Upper lobe of left lung (tissue), 4 donors: Measurements from ENCODE around the gene RCE1.

Experiments used
- EP300 ChIP-seq, 4 donors: sonication (generic); formaldehyde crosslinking; IDR thresholded peaks; one replicate each; pipeline ENCODE4 v1.5.1; 2017; ENCODE audit warnings: antibody characterized with exemption in 4 of 4, control low read depth in 2 of 4
- POLR2A ChIP-seq, 4 donors: fragments of 450-650 bp; IDR thresholded peaks; one replicate each; pipeline ENCODE4 v1.5.1; 2016 to 2017; ENCODE audit warnings: antibody characterized with exemption in 4 of 4, mild to moderate bottlenecking in 2 of 4
- POLR2AphosphoS5 ChIP-seq, 2 donors: sonication (generic); formaldehyde crosslinking; IDR thresholded peaks; one replicate each; pipeline ENCODE4 v1.5.1; 2017; ENCODE audit warnings: antibody characterized with exemption in 2 of 2
- TF ChIP-seq, protein P1 (sequence below), 6 experiments: fragments of 450-650 bp in 4 of 6; fragments of 200-600 bp in 2 of 6; sonication (generic) in 2 of 6; IDR thresholded peaks; one replicate each; pipeline ENCODE4 v1.5.1; 2016 to 2019; ENCODE audit warnings: antibody characterized with exemption in 6 of 6

DNA sequence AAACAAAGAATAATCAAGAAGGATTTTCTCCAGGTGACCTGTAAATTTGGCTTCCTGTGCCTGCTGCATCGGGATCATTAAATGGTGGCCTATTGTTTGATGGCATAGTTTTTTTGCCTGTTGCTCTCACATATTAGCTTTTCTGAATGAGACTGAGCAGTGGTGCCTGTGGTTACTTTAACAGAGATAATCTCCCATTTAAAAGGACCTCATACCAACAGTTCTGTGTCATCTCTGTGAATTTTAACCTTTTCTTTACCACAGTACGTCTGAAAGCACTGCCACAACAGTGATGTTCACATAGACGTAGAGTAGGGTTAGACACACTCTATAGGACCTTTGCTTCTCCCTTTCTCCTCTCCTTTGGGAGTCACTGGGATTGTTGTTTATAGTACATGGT, 22.9 kb upstream of the RCE1 start:
- TF ChIP-seq, protein P1, sequence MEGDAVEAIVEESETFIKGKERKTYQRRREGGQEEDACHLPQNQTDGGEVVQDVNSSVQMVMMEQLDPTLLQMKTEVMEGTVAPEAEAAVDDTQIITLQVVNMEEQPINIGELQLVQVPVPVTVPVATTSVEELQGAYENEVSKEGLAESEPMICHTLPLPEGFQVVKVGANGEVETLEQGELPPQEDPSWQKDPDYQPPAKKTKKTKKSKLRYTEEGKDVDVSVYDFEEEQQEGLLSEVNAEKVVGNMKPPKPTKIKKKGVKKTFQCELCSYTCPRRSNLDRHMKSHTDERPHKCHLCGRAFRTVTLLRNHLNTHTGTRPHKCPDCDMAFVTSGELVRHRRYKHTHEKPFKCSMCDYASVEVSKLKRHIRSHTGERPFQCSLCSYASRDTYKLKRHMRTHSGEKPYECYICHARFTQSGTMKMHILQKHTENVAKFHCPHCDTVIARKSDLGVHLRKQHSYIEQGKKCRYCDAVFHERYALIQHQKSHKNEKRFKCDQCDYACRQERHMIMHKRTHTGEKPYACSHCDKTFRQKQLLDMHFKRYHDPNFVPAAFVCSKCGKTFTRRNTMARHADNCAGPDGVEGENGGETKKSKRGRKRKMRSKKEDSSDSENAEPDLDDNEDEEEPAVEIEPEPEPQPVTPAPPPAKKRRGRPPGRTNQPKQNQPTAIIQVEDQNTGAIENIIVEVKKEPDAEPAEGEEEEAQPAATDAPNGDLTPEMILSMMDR (IDR thresholded peaks at IDR 0.05): no peak
- no peak for TF ChIP-seq POLR2A (IDR thresholded peaks at IDR 0.05)
- no peak for TF ChIP-seq POLR2AphosphoS5 (IDR thresholded peaks at IDR 0.05)
- no peak for TF ChIP-seq EP300 (IDR thresholded peaks at IDR 0.05)
